Measurements from ENCODE around the gene STK32C. TPM values are rescaled to one million over a fixed set of nuclear protein-coding genes. Genes with fewer than 3 reads are reported as not detected.

Gene STK32C
- total and polyA plus RNA-seq, 2 of the 4 experiments (the other 2 are of a cell fraction) = 5.0 to 8.3 TPM

- Histone ChIP-seq H3K18ac (ENCODE audit: low read depth, low read length) (no peak overlapping the region), H3K23ac (ENCODE audit: low read depth, low read length) (no peak overlapping the region), H3K79me1 (ENCODE audit: low read depth in 1 of 2, low read length in 2 of 2) (peaks cover 0 to 12% of the 10 kb centered on the region in 2 experiments; a peak in 2 of 4 replicates), H4K20me1 (ENCODE audit: insufficient read depth, low read length) (no peaks in the 10 kb centered on the region), H3K4me2 (ENCODE audit: low read depth, low read length) (no peak overlapping the region), H2BK20ac (ENCODE audit: low read depth, low read length) (no peak overlapping the region), H3K56ac (ENCODE audit: extremely low read depth, insufficient read depth, low read length) (no peak overlapping the region), H3K4me3 (ENCODE audit: insufficient read depth, low read depth, low read length) (no peak overlapping the region), H2AK5ac (ENCODE audit: low read depth, low read length) (no peak overlapping the region), H2BK120ac (ENCODE audit: low read depth, low read length) (no peak overlapping the region), H3K9me1 (ENCODE audit: insufficient read depth, low read length) (peaks cover 10% of the 10 kb centered on the region), H3K9me3 (ENCODE audit: control insufficient read depth, insufficient read depth, low read length) (peaks cover 3% of the 10 kb centered on the region; the same call in 1 of the 2 replicates), H3K9ac (ENCODE audit: low read depth, low read length) (no peak overlapping the region), H4K91ac (ENCODE audit: insufficient read depth, low read depth, low read length) (no peak overlapping the region), H2BK15ac (ENCODE audit: low read depth, low read length) (no peak overlapping the region), H3K27ac (ENCODE audit: insufficient read depth, low read length) (no peak overlapping the region), H3K14ac (replicated peaks; ENCODE audit: low read depth, low read length) (no peak overlapping the region), H3K4me1 (ENCODE audit: control insufficient read depth, insufficient read depth, low read length) (peaks cover 10% of the 10 kb centered on the region), H3K27me3 (ENCODE audit: control insufficient read depth, insufficient read depth, low read length) (no peaks in the 10 kb centered on the region), H2BK5ac (ENCODE audit: low read depth, low read length, poor library complexity, severe bottlenecking) (no peak overlapping the region), H2AK9ac (replicated peaks; ENCODE audit: low read depth, low read length, poor library complexity) (no peak overlapping the region), H4K5ac (ENCODE audit: low read depth, low read length) (no peak overlapping the region), H2AFZ (replicated peaks; ENCODE audit: low read length, poor library complexity) (no peak overlapping the region), H3K36me3 (ENCODE audit: control insufficient read depth, insufficient read depth, low read length) (no peaks in the 10 kb centered on the region), H4K8ac (ENCODE audit: low read depth in 2 of 2, low read length in 2 of 2) (no peak overlapping the region), H3K4ac (ENCODE audit: low read depth, low read length) (no peak overlapping the region)
- BruUV-seq (replicated peaks) = no TSS peak
- ChIA-PET POLR2A (ENCODE audit: unreplicated experiment) (no interaction called here), CTCF (no interaction called here)
- 100% methylated on average over 2 of the region's 5 CpGs; no CpG with 5 or more reads in 1 of the 2 experiments for WGBS, 2 experiments (ENCODE audit: extremely low coverage in 2 of 2, insufficient read length in 1 of 2)
- no peak for ATAC-seq (ENCODE audit: low read depth)
- in situ Hi-C loops (cut with MboI; ENCODE audit: low sequenced_read_pairs) = no loop called here
- DNase-seq = no peak
- TF ChIP-seq USF2 (IDR thresholded peaks at IDR 0.05; ENCODE audit: low read depth, low read length) = no peak
- TF ChIP-seq BHLHE40 (IDR thresholded peaks at IDR 0.05; ENCODE audit: low read depth, low read length) = no peak
- no peak for TF ChIP-seq NFE2L2 (IDR thresholded peaks at IDR 0.05; ENCODE audit: low read depth, low read length)
- TF ChIP-seq CEBPB (IDR thresholded peaks at IDR 0.05; ENCODE audit: low read depth, low read length) = no peak
- no peak for TF ChIP-seq RFX5 (IDR thresholded peaks at IDR 0.05; ENCODE audit: low read depth, low read length)
- no peak for TF ChIP-seq FOS (IDR thresholded peaks at IDR 0.05; ENCODE audit: low read depth, low read length)
- no peak for TF ChIP-seq MAFK (IDR thresholded peaks at IDR 0.05; ENCODE audit: low read depth, low read length)
- TF ChIP-seq POLR2A (IDR thresholded peaks at IDR 0.05; ENCODE audit: low read depth, low read length) = no peak
- TF ChIP-seq MXI1 (IDR thresholded peaks at IDR 0.05; ENCODE audit: borderline replicate concordance, low read depth, low read length) = no peak
- TF ChIP-seq CHD1 (IDR thresholded peaks at IDR 0.05; ENCODE audit: low read depth, low read length) = no peak
- no peak for TF ChIP-seq RAD21 (IDR thresholded peaks at IDR 0.05; ENCODE audit: low read length)
- no peak for TF ChIP-seq SMC3 (IDR thresholded peaks at IDR 0.05; ENCODE audit: low read depth, low read length)
- no peak for TF ChIP-seq MAZ (IDR thresholded peaks at IDR 0.05; ENCODE audit: borderline replicate concordance, low read depth, low read length)
- TF ChIP-seq RCOR1 (IDR thresholded peaks at IDR 0.05; ENCODE audit: insufficient replicate concordance, low read length) = no peak
- no peak for TF ChIP-seq ELK1 (IDR thresholded peaks at IDR 0.05; ENCODE audit: borderline replicate concordance, low read depth, low read length)
- no peak for TF ChIP-seq CTCF (conservative IDR thresholded peaks at IDR 0.05; ENCODE audit: low read depth, low read length)
- dilution Hi-C loops (cut with HindIII; ENCODE audit: low sequenced_read_pairs, unreplicated experiment) = no loop called here
- intact Hi-C loops (cut with micrococcal nuclease) = no loop called here
These were observed 8.4 kb upstream of the STK32C start for GRCh38 chr10:132316133-132316532.
